ENCODE data around the gene ZFP92. TPM values are rescaled to one million over a fixed set of nuclear protein-coding genes. Genes with fewer than 3 reads are reported as not detected.

Gene ZFP92
- total and polyA plus RNA-seq, 10 of the 15 experiments (the other 5 are each of a cell fraction or from before 2014, with no cell fraction given) = 0.02 to 1.6 (median 0.09) TPM; not detected in 2

GRCh38 chrX:153394612-153395011 is 16.7 kb upstream of the ZFP92 start:
- no peak for ATAC-seq
- intact Hi-C loops (cut with micrococcal nuclease; ENCODE audit: unreplicated experiment) = no loop called here
- WGBS (ENCODE audit: insufficient coverage, insufficient replicate concordance, low lambda C conversion rate, missing lambda C conversion rate) = 51% methylated on average over 13 of the region's 13 CpGs

More at GRCh38 chrX:153394612-153395011, 16.7 kb upstream of the ZFP92 start:
- TF ChIP-seq IKZF1 (conservative IDR thresholded peaks at IDR 0.05) (no peak), SMAD5 (IDR thresholded peaks at IDR 0.05; ENCODE audit: low read depth) (no peak), FOXM1 (IDR thresholded peaks at IDR 0.05; ENCODE audit: low read depth, low read length) (no peak), KAT2A (conservative IDR thresholded peaks at IDR 0.05; ENCODE audit: control insufficient read depth, low read depth, low read length) (no peak), BMI1 (IDR thresholded peaks at IDR 0.05; ENCODE audit: borderline replicate concordance) (no peak), POU2F2 (IDR thresholded peaks at IDR 0.05; ENCODE audit: borderline replicate concordance, low read depth, low read length) (no peak), SIN3A (IDR thresholded peaks at IDR 0.05; ENCODE audit: low read depth, low read length) (no peak), KDM1A (IDR thresholded peaks at IDR 0.05; ENCODE audit: borderline replicate concordance) (no peak), ASH2L (IDR thresholded peaks at IDR 0.05; ENCODE audit: borderline replicate concordance, low read depth) (no peak), YBX1 (IDR thresholded peaks at IDR 0.05) (no peak), CREB1 (IDR thresholded peaks at IDR 0.05; ENCODE audit: low read depth) (no peak), CREM (IDR thresholded peaks at IDR 0.05; ENCODE audit: low read depth) (no peak), TAF1 (IDR thresholded peaks at IDR 0.05; ENCODE audit: borderline replicate concordance, low read depth, low read length) (no peak), HDAC2 (IDR thresholded peaks at IDR 0.05) (no peak), PKNOX1 (IDR thresholded peaks at IDR 0.05) (no peak), ZNF207 (IDR thresholded peaks at IDR 0.05; ENCODE audit: borderline replicate concordance) (no peak)
- Histone ChIP-seq H2AFZ (ENCODE audit: control insufficient read depth, low read depth, low read length) (no peak overlapping the region), H3K36me3 (ENCODE audit: control insufficient read depth in 2 of 2, insufficient read depth in 2 of 2, low read length in 1 of 2) (no peaks in the 10 kb centered on the region), H3K9ac (ENCODE audit: control insufficient read depth, insufficient read depth, low read length) (no peak overlapping the region), H3K27ac (ENCODE audit: control insufficient read depth, insufficient read depth) (no peak overlapping the region), H3K9me3 (replicated peaks; ENCODE audit: control insufficient read depth, insufficient read depth, low read length) (no peaks in the 10 kb centered on the region; the same call in 2 of the 3 replicates), H3K4me1 (ENCODE audit: control insufficient read depth, insufficient read depth, low read length) (no peaks in the 10 kb centered on the region), H3K4me3 (no peak overlapping the region), H3K79me2 (ENCODE audit: control insufficient read depth, insufficient read depth, low read length) (no peaks in the 10 kb centered on the region), H3K4me2 (ENCODE audit: control insufficient read depth, insufficient read depth) (no peak overlapping the region), H4K20me1 (ENCODE audit: control insufficient read depth, insufficient read depth) (no peaks in the 10 kb centered on the region), H3K27me3 (replicated peaks in 1 of 2; ENCODE audit: control insufficient read depth in 2 of 2, insufficient read depth in 2 of 2, low read length in 1 of 2) (no peaks in the 10 kb centered on the region; a peak in 1 of 4 replicates)
- no TSS peak for BruUV-seq (replicated peaks)
- POLR2A ChIA-PET = no interaction called here
- FAIRE-seq = no peak
- CTCF ChIA-PET = no interaction called here
- RAD21 ChIA-PET (ENCODE audit: unreplicated experiment) = no interaction called here
- SMC1A ChIA-PET (ENCODE audit: uncharacterized antibody, unreplicated experiment) = interaction anchor here (0.5 kb wide), 1 partner anchor 41 kb away, joined by 3 read pairs; no protein-coding TSS in a partner anchor
- in situ Hi-C loops (cut with MboI) = no loop called here
- no peak for DNase-seq (ENCODE audit: low read depth, low spot score)
